H1 (cell line): Measurements from ENCODE around the gene ZBTB20.

Experiments used
- CEBPB ChIP-seq: IDR thresholded peaks from 2 replicates; pipeline ENCODE4 v1.6.1; 2012; ENCODE audit warnings: low read depth, low read length
- EP300 ChIP-seq, 2 experiments: IDR thresholded peaks; 1 replicate in 1 of 2; 2 replicates in 1 of 2; pipeline ENCODE4 v1.6.1; 2011 to 2012; ENCODE audit warnings: low read depth in 2 of 2, low read length in 2 of 2, mild to moderate bottlenecking in 2 of 2, borderline replicate concordance in 1 of 2, inconsistent platforms in 1 of 2, moderate library complexity in 1 of 2
- KDM1A ChIP-seq: fragments of 200-600, 300-600 bp; sonication (generic); IDR thresholded peaks from 2 replicates; pipeline ENCODE4 v1.7.1; 2016; ENCODE audit warnings: mild to moderate bottlenecking, low read length, borderline replicate concordance
- POLR2A ChIP-seq, 2 experiments: IDR thresholded peaks; 1 replicate in 1 of 2; 2 replicates in 1 of 2; pipeline ENCODE4 v1.6.1; 2011; ENCODE audit warnings: low read depth in 2 of 2, low read length in 2 of 2, mild to moderate bottlenecking in 2 of 2; ENCODE audit errors: control extremely low read depth in 1 of 2
- POLR2AphosphoS5 ChIP-seq: IDR thresholded peaks from 2 replicates; pipeline ENCODE4 v1.6.1; 2011; ENCODE audit warnings: low read depth, low read length
- RNF2 ChIP-seq: fragments of 200-900, 300-1000 bp; sonication (generic); IDR thresholded peaks from 2 replicates; pipeline ENCODE4 v1.7.1; 2016; ENCODE audit warnings: borderline replicate concordance, low read depth, mild to moderate bottlenecking, antibody characterized with exemption, low read length; ENCODE audit not compliant: poor library complexity, severe bottlenecking; ENCODE audit errors: missing control alignments
- TAF1 ChIP-seq: IDR thresholded peaks from 2 replicates; pipeline ENCODE4 v1.6.1; 2011; ENCODE audit warnings: mild to moderate bottlenecking, low read depth, low read length
- TBP ChIP-seq: IDR thresholded peaks from 2 replicates; pipeline ENCODE4 v1.6.1; 2011; ENCODE audit warnings: low read depth, low read length, improper control_type of control experiment
- TF ChIP-seq, protein P1 (sequence below), 3 experiments: IDR thresholded peaks; 1 replicate in 2 of 3; 2 replicates in 1 of 3; pipeline versions ENCODE4 v1.5.1 to v1.6.1; 2011; ENCODE audit warnings: low read length in 3 of 3, mild to moderate bottlenecking in 3 of 3, inconsistent platforms in 2 of 3, low read depth in 1 of 3, moderate library complexity in 1 of 3; ENCODE audit not compliant: insufficient read depth in 1 of 3; ENCODE audit errors: control extremely low read depth in 1 of 3
- TF ChIP-seq, protein P2 (sequence below): IDR thresholded peaks from 2 replicates; pipeline ENCODE4 v1.6.1; 2011; ENCODE audit warnings: low read length, improper control_type of control experiment

- TF ChIP-seq, protein P1, sequence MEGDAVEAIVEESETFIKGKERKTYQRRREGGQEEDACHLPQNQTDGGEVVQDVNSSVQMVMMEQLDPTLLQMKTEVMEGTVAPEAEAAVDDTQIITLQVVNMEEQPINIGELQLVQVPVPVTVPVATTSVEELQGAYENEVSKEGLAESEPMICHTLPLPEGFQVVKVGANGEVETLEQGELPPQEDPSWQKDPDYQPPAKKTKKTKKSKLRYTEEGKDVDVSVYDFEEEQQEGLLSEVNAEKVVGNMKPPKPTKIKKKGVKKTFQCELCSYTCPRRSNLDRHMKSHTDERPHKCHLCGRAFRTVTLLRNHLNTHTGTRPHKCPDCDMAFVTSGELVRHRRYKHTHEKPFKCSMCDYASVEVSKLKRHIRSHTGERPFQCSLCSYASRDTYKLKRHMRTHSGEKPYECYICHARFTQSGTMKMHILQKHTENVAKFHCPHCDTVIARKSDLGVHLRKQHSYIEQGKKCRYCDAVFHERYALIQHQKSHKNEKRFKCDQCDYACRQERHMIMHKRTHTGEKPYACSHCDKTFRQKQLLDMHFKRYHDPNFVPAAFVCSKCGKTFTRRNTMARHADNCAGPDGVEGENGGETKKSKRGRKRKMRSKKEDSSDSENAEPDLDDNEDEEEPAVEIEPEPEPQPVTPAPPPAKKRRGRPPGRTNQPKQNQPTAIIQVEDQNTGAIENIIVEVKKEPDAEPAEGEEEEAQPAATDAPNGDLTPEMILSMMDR (IDR thresholded peaks at IDR 0.05; ENCODE audit: control extremely low read depth in 1 of 3, insufficient read depth in 1 of 3, low read depth in 1 of 3, low read length in 3 of 3) = no peak
- no peak for TF ChIP-seq RNF2
- no peak for TF ChIP-seq KDM1A
- no peak for TF ChIP-seq POLR2A (IDR thresholded peaks at IDR 0.05; ENCODE audit: control extremely low read depth in 1 of 2, low read depth in 2 of 2, low read length in 2 of 2)
- no peak for TF ChIP-seq CEBPB
- TF ChIP-seq, protein P2, sequence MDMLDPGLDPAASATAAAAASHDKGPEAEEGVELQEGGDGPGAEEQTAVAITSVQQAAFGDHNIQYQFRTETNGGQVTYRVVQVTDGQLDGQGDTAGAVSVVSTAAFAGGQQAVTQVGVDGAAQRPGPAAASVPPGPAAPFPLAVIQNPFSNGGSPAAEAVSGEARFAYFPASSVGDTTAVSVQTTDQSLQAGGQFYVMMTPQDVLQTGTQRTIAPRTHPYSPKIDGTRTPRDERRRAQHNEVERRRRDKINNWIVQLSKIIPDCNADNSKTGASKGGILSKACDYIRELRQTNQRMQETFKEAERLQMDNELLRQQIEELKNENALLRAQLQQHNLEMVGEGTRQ = no peak
- TF ChIP-seq EP300 (IDR thresholded peaks at IDR 0.05; ENCODE audit: borderline replicate concordance in 1 of 2, low read depth in 2 of 2, low read length in 2 of 2) = no peak
- TF ChIP-seq POLR2AphosphoS5 = no peak
- TF ChIP-seq TBP = no peak
- no peak for TF ChIP-seq TAF1
Observed at GRCh38 chr3:114552527-114552812, 594.6 kb downstream of the ZBTB20 start.
